Naive B cell (primary cell): Measurements from ENCODE around the gene PAPOLB. TPM values are rescaled to one million over a fixed set of nuclear protein-coding genes. Genes with fewer than 3 reads are reported as not detected.
A peak's percentile ranks its signal among the peaks of the same experiment; 100 is the strongest.

Source experiments
- ATAC-seq, 2 donors: fragments of 150-1000 bp; cut with Tn5 transposase; 2 replicates each; pipeline ENCODE4 v1.10.0; 2021; ENCODE audit warnings: low read depth in 2 of 2, mild to moderate bottlenecking in 2 of 2, moderate library complexity in 2 of 2
- DNase-seq: peaks from one replicate; pipeline ENCODE4 v3.0.0; 2022
- H3K27ac Mint-ChIP-seq, 6 donors: one replicate each; pipeline ENCODE4 v1.8.0; 2020 to 2022; ENCODE audit warnings: mild to moderate bottlenecking in 6 of 6, mixed read lengths in 6 of 6, moderate library complexity in 5 of 6, inconsistent platforms in 2 of 6
- H3K27me3 Mint-ChIP-seq, 3 donors: one replicate each; pipeline ENCODE4 v1.8.0; 2021 to 2022; ENCODE audit warnings: mixed read lengths in 3 of 3, mild to moderate bottlenecking in 1 of 3
- H3K36me3 Mint-ChIP-seq, 2 donors: one replicate each; pipeline ENCODE4 v1.8.0; 2020 to 2022; ENCODE audit warnings: mixed read lengths in 2 of 2, inconsistent platforms in 1 of 2, mild to moderate bottlenecking in 1 of 2
- H3K4me1 Mint-ChIP-seq, 3 donors: one replicate each; pipeline ENCODE4 v1.8.0; 2020 to 2022; ENCODE audit warnings: mixed read lengths in 3 of 3, inconsistent platforms in 1 of 3, mild to moderate bottlenecking in 1 of 3, moderate library complexity in 1 of 3
- H3K4me3 Mint-ChIP-seq, 8 donors: one replicate each; pipeline ENCODE4 v1.8.0; 2020 to 2022; ENCODE audit warnings: mild to moderate bottlenecking in 8 of 8, mixed read lengths in 8 of 8, moderate library complexity in 8 of 8, inconsistent platforms in 2 of 8
- H3K9me3 Mint-ChIP-seq, 7 donors: one replicate each; pipeline ENCODE4 v1.8.0; 2020 to 2022; ENCODE audit warnings: mixed read lengths in 7 of 7, mild to moderate bottlenecking in 5 of 7, inconsistent platforms in 2 of 7, moderate library complexity in 1 of 7
- polyA plus RNA-seq, 6 donors: library from polyadenylated mRNA; unstranded; fragments of 300-500 nt; fragmentation: Illumina TruSeq; gene quantifications; one replicate each; pipeline ENCODE4 v1.2.3, GENCODE V29; 2021; ENCODE audit warnings: low read depth in 6 of 6

Gene PAPOLB
- polyA plus RNA-seq, 6 donors from 2014 or later, result not detected

- peaks cover 0 to 5% (median 1%) of the 10 kb centered on the region in 7 donors for H3K9me3 Mint-ChIP-seq
Measured at GRCh38 chr7:4808565-4808964, 53.3 kb downstream of the PAPOLB start.

GRCh38 chr7:4808026-4808425 is 53.8 kb downstream of the PAPOLB start:
- peaks cover 5 to 41% (median 8%) of the 10 kb centered on the region in 3 donors for H3K27me3 Mint-ChIP-seq
- H3K9me3 Mint-ChIP-seq, result peaks cover 0 to 3% (median 0%) of the 10 kb centered on the region in 7 donors
- ATAC-seq (no peak), DNase-seq (no peak)
- peak overlapping the region in 1 of 6 donors; percentile 39 for H3K27ac Mint-ChIP-seq
- H3K4me3 Mint-ChIP-seq, result peak overlapping the region in 6 of 8 donors; percentile 32 to 88 (median 80)
- peaks cover 0 to 8% of the 10 kb centered on the region in 2 donors for H3K36me3 Mint-ChIP-seq
- peaks cover 0 to 26% (median 8%) of the 10 kb centered on the region in 3 donors for H3K4me1 Mint-ChIP-seq

More at GRCh38 chr7:4808565-4808964, 53.3 kb downstream of the PAPOLB start:
- peaks cover 0 to 26% (median 8%) of the 10 kb centered on the region in 3 donors for H3K4me1 Mint-ChIP-seq
- H3K36me3 Mint-ChIP-seq, result peaks cover 0 to 13% of the 10 kb centered on the region in 2 donors
- ATAC-seq (no peak), DNase-seq (no peak)
- peak overlapping the region in 2 of 6 donors; percentile 39 to 66 for H3K27ac Mint-ChIP-seq
- H3K27me3 Mint-ChIP-seq, result peaks cover 5 to 46% (median 14%) of the 10 kb centered on the region in 3 donors
- H3K4me3 Mint-ChIP-seq, result peak overlapping the region in 6 of 8 donors; percentile 32 to 88 (median 80)

Other genes with a start within 250 kb of the PAPOLB start
- gene FOXK1, start 179.7 kb downstream of the PAPOLB start, polyA plus RNA-seq, result 1 to 10 TPM in 5 of 6 donors, under 1 TPM in 1; 0.92 to 3.1 (median 1.8) TPM
- 10 to 100 TPM; 27.8 to 52.3 (median 37.3) TPM for gene AP5Z1, start 86.4 kb downstream of the PAPOLB start, polyA plus RNA-seq
- gene RADIL, start 21.7 kb upstream of the PAPOLB start, polyA plus RNA-seq, result under 1 TPM in 1 of 6 donors, not detected in 5; 0.04 TPM
- not detected for gene MMD2, start 97.2 kb upstream of the PAPOLB start, polyA plus RNA-seq
- gene RBAK, start 183.8 kb upstream of the PAPOLB start, polyA plus RNA-seq, result 1 to 10 TPM; 2.1 to 7.2 (median 5.1) TPM